Osteoblast (primary cell): Measurements from ENCODE around the gene DSP. TPM values are rescaled to one million over a fixed set of nuclear protein-coding genes. Genes with fewer than 3 reads are reported as not detected.

Experiments used
- DNase-seq: peaks from one replicate; pipeline ENCODE4 v3.0.0; 2011; ENCODE audit warnings: low spot score, mixed read lengths; ENCODE audit not compliant: insufficient read length; ENCODE audit errors: missing footprints
- H2AFZ ChIP-seq: 2 replicates; pipeline ENCODE4 v1.6.0; 2011; ENCODE audit warnings: mild to moderate bottlenecking, low read length
- H3K27ac ChIP-seq: 2 replicates; pipeline ENCODE4 v1.5.1; 2011; ENCODE audit warnings: mild to moderate bottlenecking, low read depth, low read length, moderate library complexity
- H3K27me3 ChIP-seq: 2 replicates; pipeline ENCODE4 v1.6.0; 2012; ENCODE audit warnings: mild to moderate bottlenecking, control low read depth, inconsistent platforms, low read length, moderate library complexity; ENCODE audit not compliant: insufficient read depth
- H3K36me3 ChIP-seq: 2 replicates; pipeline ENCODE4 v1.5.1; 2011; ENCODE audit warnings: mild to moderate bottlenecking, low read length, control low read depth, moderate library complexity; ENCODE audit not compliant: insufficient read depth
- H3K4me1 ChIP-seq: 2 replicates; pipeline ENCODE4 v1.5.1; 2011; ENCODE audit warnings: mild to moderate bottlenecking, low read length, control low read depth, moderate library complexity; ENCODE audit not compliant: insufficient read depth
- H3K4me2 ChIP-seq: 2 replicates; pipeline ENCODE4 v1.6.0; 2011; ENCODE audit warnings: mild to moderate bottlenecking, low read length; ENCODE audit not compliant: insufficient read depth
- H3K4me3 ChIP-seq: fragments of 200-600 bp; sonication (generic); 3 replicates; pipeline ENCODE4 v1.5.1; 2012; ENCODE audit warnings: mild to moderate bottlenecking, low read length, inconsistent platforms; ENCODE audit not compliant: insufficient read depth
- H3K79me2 ChIP-seq: 2 replicates; pipeline ENCODE4 v1.6.0; 2012; ENCODE audit warnings: mild to moderate bottlenecking, low read length, control low read depth, inconsistent platforms; ENCODE audit not compliant: insufficient read depth
- H3K9me3 ChIP-seq: 2 replicates; pipeline ENCODE4 v1.5.1; 2011; ENCODE audit warnings: low read depth, low read length, control low read depth
- H4K20me1 ChIP-seq: 2 replicates; pipeline ENCODE4 v1.6.0; 2012; ENCODE audit warnings: mild to moderate bottlenecking, low read length, control low read depth; ENCODE audit not compliant: insufficient read depth
- total RNA-seq: library from RNA; depleted of rRNA; stranded (reverse); fragments of >200 nt; gene quantifications from 2 replicates; pipeline ENCODE4 v1.2.3, GENCODE V29; 2012
- TF ChIP-seq, protein P1 (sequence below): IDR thresholded peaks from 2 replicates; pipeline ENCODE4 v1.5.1; 2011; ENCODE audit warnings: mild to moderate bottlenecking, low read depth, low read length, moderate library complexity; ENCODE audit errors: extremely low read depth

DSP gene
- total RNA-seq, 1 donor: 84.0 TPM

DNA sequence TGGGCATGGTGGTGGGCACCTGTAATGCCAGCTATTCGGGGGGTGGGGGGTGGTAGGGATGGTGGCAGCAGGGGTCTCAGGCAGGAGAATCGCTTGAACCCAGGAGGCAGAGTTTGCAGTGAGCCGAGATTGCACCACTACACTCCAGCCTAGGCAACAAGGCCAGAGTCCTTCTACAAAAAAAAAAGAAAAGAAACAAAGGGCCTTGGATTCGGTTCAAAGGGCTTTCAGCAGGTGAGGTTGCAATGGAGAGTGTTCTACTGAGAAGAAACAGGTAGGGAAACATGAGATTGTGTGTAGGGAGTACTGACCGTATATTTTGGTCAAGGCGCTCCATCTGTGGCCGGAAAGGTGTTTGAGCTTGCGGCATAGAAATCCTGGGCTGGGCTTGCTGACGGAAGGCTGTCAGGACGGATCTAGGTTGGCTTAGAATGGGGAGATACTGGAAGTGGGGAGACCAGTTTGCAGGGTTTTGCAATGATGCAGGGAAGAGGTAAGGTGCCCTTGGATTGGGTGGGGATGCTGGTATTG lies 40.7 kb upstream of the DSP start:
- no peak overlapping the region for H3K27ac ChIP-seq
- no peak overlapping the region for H3K4me2 ChIP-seq
- no peak overlapping the region for H2AFZ ChIP-seq
- no peaks in the 10 kb centered on the region for H3K27me3 ChIP-seq
- H3K4me1 ChIP-seq: peaks cover 12% of the 10 kb centered on the region
- TF ChIP-seq, protein P1, sequence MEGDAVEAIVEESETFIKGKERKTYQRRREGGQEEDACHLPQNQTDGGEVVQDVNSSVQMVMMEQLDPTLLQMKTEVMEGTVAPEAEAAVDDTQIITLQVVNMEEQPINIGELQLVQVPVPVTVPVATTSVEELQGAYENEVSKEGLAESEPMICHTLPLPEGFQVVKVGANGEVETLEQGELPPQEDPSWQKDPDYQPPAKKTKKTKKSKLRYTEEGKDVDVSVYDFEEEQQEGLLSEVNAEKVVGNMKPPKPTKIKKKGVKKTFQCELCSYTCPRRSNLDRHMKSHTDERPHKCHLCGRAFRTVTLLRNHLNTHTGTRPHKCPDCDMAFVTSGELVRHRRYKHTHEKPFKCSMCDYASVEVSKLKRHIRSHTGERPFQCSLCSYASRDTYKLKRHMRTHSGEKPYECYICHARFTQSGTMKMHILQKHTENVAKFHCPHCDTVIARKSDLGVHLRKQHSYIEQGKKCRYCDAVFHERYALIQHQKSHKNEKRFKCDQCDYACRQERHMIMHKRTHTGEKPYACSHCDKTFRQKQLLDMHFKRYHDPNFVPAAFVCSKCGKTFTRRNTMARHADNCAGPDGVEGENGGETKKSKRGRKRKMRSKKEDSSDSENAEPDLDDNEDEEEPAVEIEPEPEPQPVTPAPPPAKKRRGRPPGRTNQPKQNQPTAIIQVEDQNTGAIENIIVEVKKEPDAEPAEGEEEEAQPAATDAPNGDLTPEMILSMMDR: no peak
- H3K9me3 ChIP-seq: no peaks in the 10 kb centered on the region
- no peaks in the 10 kb centered on the region for H3K36me3 ChIP-seq
- no peak overlapping the region for H3K4me3 ChIP-seq
- no peaks in the 10 kb centered on the region for H3K79me2 ChIP-seq
- no peak for DNase-seq
- H4K20me1 ChIP-seq: no peaks in the 10 kb centered on the region

DNA sequence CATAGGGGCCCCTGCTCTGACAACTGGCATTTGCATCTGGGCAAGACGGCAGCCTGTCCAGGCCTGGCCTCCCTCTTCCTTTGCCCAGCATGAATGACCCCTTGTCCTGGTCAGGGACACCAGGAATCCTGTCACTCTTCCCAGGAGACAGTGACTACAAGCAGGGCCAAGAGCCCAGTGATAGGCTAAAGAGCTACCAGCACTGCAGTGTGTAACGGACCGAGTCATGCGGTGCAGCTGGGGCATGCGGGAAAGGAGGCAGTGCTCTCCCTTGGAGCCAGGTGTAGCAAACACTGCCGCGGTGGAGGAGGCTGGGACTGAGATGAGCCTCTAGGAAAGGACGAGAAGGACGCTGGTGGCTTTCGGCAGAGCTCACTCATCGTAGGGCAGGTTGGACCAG lies 38.7 kb upstream of the DSP start:
- Histone ChIP-seq H3K4me2 (no peak overlapping the region), H3K36me3 (no peaks in the 10 kb centered on the region), H3K79me2 (no peaks in the 10 kb centered on the region), H4K20me1 (no peaks in the 10 kb centered on the region), H3K4me1 (peaks cover 8% of the 10 kb centered on the region), H2AFZ (no peak overlapping the region), H3K27me3 (no peaks in the 10 kb centered on the region), H3K4me3 (no peak overlapping the region), H3K27ac (no peak overlapping the region), H3K9me3 (no peaks in the 10 kb centered on the region)
- no peak for DNase-seq
- TF ChIP-seq, protein P1: no peak

DNA sequence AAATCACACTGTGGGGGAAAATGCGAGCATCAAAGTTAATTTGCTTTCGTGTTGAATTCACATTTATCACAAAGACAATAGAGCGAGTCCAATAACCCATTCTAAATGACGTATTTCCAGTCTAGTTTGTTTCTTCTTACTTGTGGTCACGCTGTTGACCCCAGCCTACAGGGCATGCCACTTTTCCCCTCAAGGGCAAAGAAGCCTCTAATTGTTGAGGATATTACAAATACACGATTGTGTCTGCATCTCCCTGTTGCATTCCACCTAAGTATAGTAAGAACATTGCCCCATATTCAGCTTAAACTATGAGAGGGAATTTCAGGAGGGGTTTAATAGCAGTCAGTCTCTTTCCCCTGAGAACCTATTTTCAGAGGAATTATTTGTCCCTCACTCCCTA lies 37.4 kb upstream of the DSP start:
- H4K20me1 ChIP-seq: no peaks in the 10 kb centered on the region
- TF ChIP-seq, protein P1: no peak
- H3K9me3 ChIP-seq: no peaks in the 10 kb centered on the region
- H3K4me1 ChIP-seq: peaks cover 8% of the 10 kb centered on the region
- no peak overlapping the region for H3K4me2 ChIP-seq
- H3K4me3 ChIP-seq: no peak overlapping the region
- no peaks in the 10 kb centered on the region for H3K27me3 ChIP-seq
- no peaks in the 10 kb centered on the region for H3K79me2 ChIP-seq
- no peak overlapping the region for H3K27ac ChIP-seq
- H2AFZ ChIP-seq: no peak overlapping the region
- H3K36me3 ChIP-seq: no peaks in the 10 kb centered on the region
- DNase-seq: no peak

DNA sequence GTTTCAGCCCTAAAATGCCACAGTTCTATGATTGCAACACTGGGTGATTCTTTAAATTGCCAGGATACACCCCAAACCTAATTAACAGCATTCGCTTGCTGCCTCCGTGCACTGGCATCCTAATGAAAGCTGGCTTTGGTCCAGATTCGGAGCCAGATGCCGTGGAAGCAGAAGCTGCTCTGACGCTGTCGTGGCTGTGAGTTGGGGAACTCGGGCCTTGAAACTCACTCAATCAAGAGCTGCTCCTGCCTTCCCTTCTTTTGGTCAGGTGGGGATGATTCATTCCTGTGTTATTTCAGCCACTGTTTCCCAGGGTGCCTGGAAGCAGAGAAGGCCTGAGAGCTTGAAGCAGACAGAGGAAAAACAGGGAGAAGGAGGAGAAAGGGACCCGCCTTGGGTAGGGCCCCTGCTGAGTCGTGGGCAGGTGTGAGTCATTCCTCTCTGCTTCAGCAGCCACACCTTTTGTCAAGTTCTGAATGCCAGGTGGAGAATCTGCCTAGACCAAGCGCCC lies 36.2 kb upstream of the DSP start:
- DNase-seq: peak; percentile 81
- Histone ChIP-seq H3K4me2 (peak overlapping the region; percentile 43), H3K9me3 (no peaks in the 10 kb centered on the region), H3K4me1 (peaks cover 8% of the 10 kb centered on the region), H2AFZ (peak overlapping the region; percentile 49), H3K27me3 (no peaks in the 10 kb centered on the region), H3K4me3 (no peak overlapping the region), H4K20me1 (no peaks in the 10 kb centered on the region), H3K79me2 (no peaks in the 10 kb centered on the region), H3K36me3 (no peaks in the 10 kb centered on the region), H3K27ac (peak overlapping the region; percentile 19)
- TF ChIP-seq, protein P1: no peak
